HepG2 (cell line): ENCODE results near the gene UPB1. TPM values are rescaled to one million over a fixed set of nuclear protein-coding genes. Genes with fewer than 3 reads are reported as not detected.

Source experiments
- ATAC-seq: fragments of 200-7000 bp; cut with Tn5 transposase; 3 replicates; pipeline ENCODE4 v1.9.1; 2020; ENCODE audit warnings: mild to moderate bottlenecking, moderate library complexity
- BruUV-seq: library from RNA; stranded (reverse); fragments of 400-500 nt; replicated peaks from 2 replicates; lab custom pipeline; 2021; lab: Mats Ljungman, UMichigan
- CTCF ChIA-PET: fragments of 300-600 bp; formaldehyde crosslinking; extraction: SDS; loops from one replicate; lab custom pipeline; 2021; ENCODE audit warnings: low total read pairs, inconsistent platforms, low intra/inter-chr PET ratio; lab: Yijun Ruan, JAX
- POLR2A ChIA-PET: fragments of 350-600 bp; sonication (Branson Sonifier 250); formaldehyde crosslinking; loops from one replicate; lab custom pipeline; 2020; ENCODE audit warnings: antibody characterized with exemption, inconsistent platforms; lab: Yijun Ruan, JAX
- DNase-seq: peaks from one replicate; pipeline ENCODE4 v3.0.0-alpha.2; 2015; ENCODE audit warnings: low spot score
- FAIRE-seq: peaks from 3 replicates; lab custom pipeline; 2011; peaks lifted over from hg19 to GRCh38; lab: Jason Lieb, UNC
- H2AFZ ChIP-seq: one replicate; pipeline ENCODE4 v1.6.1; 2011; ENCODE audit warnings: low read length, inconsistent platforms
- H3K27ac ChIP-seq: fragments of 300-600 bp; 3 replicates; pipeline ENCODE4 v1.8.0; 2011; ENCODE audit warnings: mixed run types, mild to moderate bottlenecking, mixed read lengths, low read length, inconsistent platforms; ENCODE audit not compliant: insufficient read depth; ENCODE audit errors: extremely low read length
- H3K27me3 ChIP-seq, 2 experiments: fragments of 200-600 bp in 1 of 2; 2 replicates in 1 of 2; 3 replicates in 1 of 2; pipeline versions ENCODE4 v1.6.0 to v1.8.0; 2011; ENCODE audit warnings: low read length in 2 of 2, mild to moderate bottlenecking in 2 of 2, moderate library complexity in 2 of 2, inconsistent platforms in 1 of 2; ENCODE audit not compliant: insufficient read depth in 2 of 2, control insufficient read depth in 1 of 2
- H3K36me3 ChIP-seq, 2 experiments: fragments of 200-600 bp in 1 of 2; replicated peaks in 1 of 2; 2 replicates in 1 of 2; 3 replicates in 1 of 2; pipeline versions ENCODE4 v1.5.1 to v1.8.0; 2011; ENCODE audit warnings: low read length in 2 of 2, inconsistent platforms in 1 of 2; ENCODE audit not compliant: insufficient read depth in 2 of 2, control insufficient read depth in 1 of 2
- H3K4me1 ChIP-seq: 2 replicates; pipeline ENCODE4 v1.5.1; 2012; ENCODE audit warnings: low read length, inconsistent platforms; ENCODE audit not compliant: insufficient read depth
- H3K4me2 ChIP-seq: 2 replicates; pipeline ENCODE4 v1.6.0; 2011; ENCODE audit warnings: low read depth, low read length, inconsistent platforms
- H3K4me3 ChIP-seq, 3 experiments: fragments of 200-600 bp in 1 of 3; sonication (generic), shearing (Covaris generic) in 1 of 3; replicated peaks in 1 of 3; 2 replicates each; pipeline ENCODE4 v1.5.1; 2011 to 2016; ENCODE audit warnings: low read length in 3 of 3, inconsistent platforms in 2 of 3, low read depth in 2 of 3, mild to moderate bottlenecking in 2 of 3, control low read depth in 1 of 3, mixed read lengths in 1 of 3; ENCODE audit not compliant: insufficient read depth in 1 of 3
- H3K79me2 ChIP-seq: one replicate; pipeline ENCODE4 v1.6.1; 2011; ENCODE audit warnings: low read length, inconsistent platforms; ENCODE audit not compliant: insufficient read depth
- H3K9ac ChIP-seq: 2 replicates; pipeline ENCODE4 v1.6.0; 2011; ENCODE audit warnings: mild to moderate bottlenecking, low read depth, low read length, inconsistent platforms; ENCODE audit not compliant: insufficient read depth
- H3K9me3 ChIP-seq: 2 replicates; pipeline ENCODE4 v1.5.1; 2012; ENCODE audit warnings: mild to moderate bottlenecking, low read length
- H4K20me1 ChIP-seq: 2 replicates; pipeline ENCODE4 v1.6.0; 2011; ENCODE audit warnings: inconsistent platforms, mild to moderate bottlenecking, low read length, moderate library complexity; ENCODE audit not compliant: insufficient read depth
- ELF1 ChIP-seq: sonication (generic); formaldehyde crosslinking; IDR thresholded peaks from 2 replicates; pipeline ENCODE4 v1.4.0; 2020; ENCODE audit warnings: missing genetic modification reagents
- FOXA3 ChIP-seq: IDR thresholded peaks from 2 replicates; pipeline ENCODE4 v1.6.1; 2016; ENCODE audit warnings: missing genetic modification reagents, missing compliant biosample characterization
- GATA4 ChIP-seq: sonication (generic); IDR thresholded peaks from 2 replicates; pipeline ENCODE4 v1.6.1; 2016; ENCODE audit warnings: antibody characterized with exemption, low read depth, borderline replicate concordance
- HNRNPH1 ChIP-seq: fragments of 200-400 bp; formaldehyde crosslinking; optimal IDR thresholded peaks from 2 replicates; pipeline ENCODE3; 2017; ENCODE audit warnings: mild to moderate bottlenecking, low read depth, low read length
- KAT8 ChIP-seq: IDR thresholded peaks from 2 replicates; pipeline ENCODE4 v1.6.1; 2016; ENCODE audit warnings: missing genetic modification reagents, missing compliant biosample characterization
- KDM1A ChIP-seq: IDR thresholded peaks from 2 replicates; pipeline ENCODE4 v1.6.1; 2016; ENCODE audit warnings: missing compliant biosample characterization
- MEF2D ChIP-seq: sonication (generic); formaldehyde crosslinking; IDR thresholded peaks from 2 replicates; pipeline ENCODE4 v1.5.1; 2020; ENCODE audit warnings: mild to moderate bottlenecking, missing genetic modification reagents
- PAF1 ChIP-seq: IDR thresholded peaks from 2 replicates; pipeline ENCODE4 v1.6.1; 2016; ENCODE audit warnings: missing genetic modification reagents, missing compliant biosample characterization
- SP2 ChIP-seq: sonication (generic); formaldehyde crosslinking; IDR thresholded peaks from 2 replicates; pipeline ENCODE4 v1.5.1; 2020; ENCODE audit warnings: mild to moderate bottlenecking, missing genetic modification reagents
- TCF12 ChIP-seq, 2 experiments: fragments of 450-650 bp in 1 of 2; sonication (generic) in 1 of 2; formaldehyde crosslinking in 1 of 2; IDR thresholded peaks; 2 replicates each; pipeline versions ENCODE4 v1.6.1 to v1.8.0; 2017 to 2022; ENCODE audit warnings: antibody characterized with exemption in 1 of 2, mild to moderate bottlenecking in 1 of 2, missing genetic modification reagents in 1 of 2, moderate library complexity in 1 of 2
- ZBTB20 ChIP-seq: sonication (generic); formaldehyde crosslinking; IDR thresholded peaks from 2 replicates; pipeline ENCODE4 v1.8.1; 2023; ENCODE audit warnings: missing genetic modification reagents, low read depth, mild to moderate bottlenecking, borderline replicate concordance
- ZFP91 ChIP-seq: sonication (generic); formaldehyde crosslinking; IDR thresholded peaks from 2 replicates; pipeline ENCODE4 v1.9.0; 2022; ENCODE audit warnings: missing genetic modification reagents, mild to moderate bottlenecking, borderline replicate concordance
- ZNF781 ChIP-seq: sonication (generic); formaldehyde crosslinking; IDR thresholded peaks from 2 replicates; pipeline ENCODE4 v1.5.1; 2020; ENCODE audit warnings: borderline replicate concordance, mild to moderate bottlenecking, missing genetic modification reagents; ENCODE audit errors: not compliant biosample characterization
- WGBS: methylation state at CpG from one replicate; pipeline ENCODE4 v1.1.6; 2017; ENCODE audit warnings: low lambda C conversion rate; 5-methylcytosine and 5-hydroxymethylcytosine counted together
- in situ Hi-C: cut with HindIII; loops from 2 replicates; pipeline ENCODE4 v1.10.0; 2017; ENCODE audit warnings: low pct_unique_long_range_greater_than_20kb; ENCODE audit not compliant: extremely low pct_ligation_motif_present
- intact Hi-C: fragments of 100-400 bp; cut with micrococcal nuclease; formaldehyde crosslinking; loops from one replicate; pipeline ENCODE4 v1.10.0; 2022; ENCODE audit not compliant: unreplicated experiment
- polyA plus RNA-seq, 8 experiments: library from polyadenylated mRNA; depleted of rRNA in 3 of 8; stranded (reverse) in 7 of 8; unstranded in 1 of 8; fragments of >200 nt; fragmentation: Illumina TruSeq in 4 of 8; extraction: Trizol in 4 of 8; gene quantifications; 2 replicates each; pipeline versions ENCODE4 v1.2.1 to v1.2.3, GENCODE V29; 2011 to 2016; ENCODE audit warnings: low read depth in 4 of 8, missing spikeins in 1 of 8, mixed read lengths in 1 of 8; ENCODE audit not compliant: insufficient read depth in 1 of 8
- total RNA-seq, 5 experiments: library from RNA; depleted of rRNA; stranded (reverse); fragments of >200 nt; fragmentation: Illumina TruSeq; extraction: Trizol; gene quantifications; 2 replicates each; pipeline ENCODE4 v1.2.3, GENCODE V29; 2016; ENCODE audit warnings: low read depth in 1 of 5
- TF ChIP-seq, protein P1 (sequence below): sonication (generic); formaldehyde crosslinking; IDR thresholded peaks from 2 replicates; pipeline ENCODE4 v1.4.0; 2020; ENCODE audit warnings: missing genetic modification reagents

UPB1 gene
- total and polyA plus RNA-seq, 2 of the 13 experiments (the other 11 are each of a cell fraction or from before 2014, with no cell fraction given): 0.38 to 1.2 TPM

DNA sequence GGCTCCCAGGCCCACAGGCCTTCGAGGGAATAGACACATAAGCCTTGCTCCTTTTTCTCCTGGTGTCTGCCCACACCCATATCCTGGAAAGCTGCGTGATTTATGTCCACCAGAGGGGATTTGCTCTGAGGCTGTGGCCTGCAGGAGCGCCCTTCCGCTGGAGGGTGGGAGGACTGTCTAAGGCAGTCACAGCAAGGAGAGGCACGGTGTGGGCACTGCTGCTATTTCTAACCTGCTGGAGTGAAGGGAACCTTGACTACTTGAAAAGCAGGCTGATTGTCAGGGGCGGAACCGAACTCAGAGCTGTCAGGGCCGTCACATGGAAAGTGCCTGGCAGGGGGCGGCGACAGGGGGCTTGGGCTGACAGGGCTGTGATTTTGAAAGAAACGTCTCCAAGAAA, 3.7 kb downstream of the UPB1 start:
- ATAC-seq (no peak), DNase-seq (no peak), FAIRE-seq (no peak)
- H3K9ac ChIP-seq: no peak overlapping the region
- in situ Hi-C loops: no loop called here
- H3K9me3 ChIP-seq: no peaks in the 10 kb centered on the region
- BruUV-seq: no TSS peak
- intact Hi-C loops: no loop called here
- H2AFZ ChIP-seq: no peak overlapping the region
- ChIA-PET CTCF (no interaction called here), POLR2A (interaction anchor here (1.0 to 3.6 kb wide), 4 partner anchors 8 to 17 kb away, joined by 3 to 20 read pairs (median 11); no protein-coding TSS in a partner anchor)
- peaks cover 100% of the 10 kb centered on the region for H3K4me1 ChIP-seq
- no peak overlapping the region for H3K27ac ChIP-seq
- H3K27me3 ChIP-seq: no peaks in the 10 kb centered on the region
- no peak overlapping the region for H3K4me3 ChIP-seq
- no peak overlapping the region for H3K4me2 ChIP-seq
- TF ChIP-seq PAF1: no peak
- 0 out of 2 replicates have a peak, but pooled peaks have one; percentile 17 for TF ChIP-seq ZFP91 (CRISPR knock-in tag)
- H3K79me2 ChIP-seq: no peaks in the 10 kb centered on the region
- 89% methylated on average over 11 of the region's 11 CpGs for WGBS
- no peaks in the 10 kb centered on the region for H4K20me1 ChIP-seq
- no peaks in the 10 kb centered on the region for H3K36me3 ChIP-seq

GRCh38 chr22:24499706-24500276, 4.7 kb downstream of the UPB1 start:
- peak overlapping the region in 1 of 3 experiments; percentile 38; a peak in 1 of 6 replicates for H3K4me3 ChIP-seq
- intact Hi-C loops (loop anchor here (2.0 to 10.0 kb wide), 3 partner anchors 19 to 225 kb away; partner anchors contain the start of gene SPECC1L), in situ Hi-C loops (no loop called here)
- no peak for DNase-seq
- no peaks in the 10 kb centered on the region for H3K36me3 ChIP-seq
- H3K79me2 ChIP-seq: no peaks in the 10 kb centered on the region
- ATAC-seq: no peak
- POLR2A ChIA-PET: interaction anchor here (0.7 to 3.6 kb wide), 10 partner anchors 11 to 75 kb away, joined by 3 to 17 read pairs (median 4); no protein-coding TSS in a partner anchor
- WGBS: 48% methylated on average over 9 of the region's 10 CpGs
- CTCF ChIA-PET: interaction anchor here (1.0 kb wide), 1 partner anchor 76 kb away, joined by 3 read pairs; no protein-coding TSS in a partner anchor
- peak overlapping the region; percentile 32 for H3K27ac ChIP-seq
- no peak overlapping the region for H2AFZ ChIP-seq
- peaks cover 100% of the 10 kb centered on the region for H3K4me1 ChIP-seq
- H4K20me1 ChIP-seq: no peaks in the 10 kb centered on the region
- peak overlapping the region; percentile 67 for H3K4me2 ChIP-seq
- H3K27me3 ChIP-seq: no peaks in the 10 kb centered on the region
- BruUV-seq: no TSS peak
- H3K9ac ChIP-seq: peak overlapping the region; percentile 23
- FAIRE-seq: no peak
- H3K9me3 ChIP-seq: no peaks in the 10 kb centered on the region
- TF ChIP-seq SP2 (CRISPR knock-in tag) (no peak), GATA4 (peak; percentile 36; the same call in 1 of the 2 replicates), ELF1 (CRISPR knock-in tag) (no peak), MEF2D (CRISPR knock-in tag) (no peak), KDM1A (no peak), ZNF781 (CRISPR knock-in tag) (no peak), HNRNPH1 (no peak), KAT8 (CRISPR knock-in tag) (no peak), TCF12 (IDR thresholded peaks at IDR 0.05) (no peak), TCF12 (CRISPR knock-in tag; IDR thresholded peaks at IDR 0.05) (0 out of 2 replicates have a peak, but pooled peaks have one; percentile 57), FOXA3 (CRISPR knock-in tag) (no peak), ZBTB20 (CRISPR knock-in tag) (no peak)
- TF ChIP-seq, protein P1, sequence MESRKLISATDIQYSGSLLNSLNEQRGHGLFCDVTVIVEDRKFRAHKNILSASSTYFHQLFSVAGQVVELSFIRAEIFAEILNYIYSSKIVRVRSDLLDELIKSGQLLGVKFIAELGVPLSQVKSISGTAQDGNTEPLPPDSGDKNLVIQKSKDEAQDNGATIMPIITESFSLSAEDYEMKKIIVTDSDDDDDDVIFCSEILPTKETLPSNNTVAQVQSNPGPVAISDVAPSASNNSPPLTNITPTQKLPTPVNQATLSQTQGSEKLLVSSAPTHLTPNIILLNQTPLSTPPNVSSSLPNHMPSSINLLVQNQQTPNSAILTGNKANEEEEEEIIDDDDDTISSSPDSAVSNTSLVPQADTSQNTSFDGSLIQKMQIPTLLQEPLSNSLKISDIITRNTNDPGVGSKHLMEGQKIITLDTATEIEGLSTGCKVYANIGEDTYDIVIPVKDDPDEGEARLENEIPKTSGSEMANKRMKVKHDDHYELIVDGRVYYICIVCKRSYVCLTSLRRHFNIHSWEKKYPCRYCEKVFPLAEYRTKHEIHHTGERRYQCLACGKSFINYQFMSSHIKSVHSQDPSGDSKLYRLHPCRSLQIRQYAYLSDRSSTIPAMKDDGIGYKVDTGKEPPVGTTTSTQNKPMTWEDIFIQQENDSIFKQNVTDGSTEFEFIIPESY (CRISPR knock-in tag): 0 out of 2 replicates have a peak, but pooled peaks have one; percentile 8
